ENCODE data around the gene AOPEP.
A peak's percentile ranks its signal among the peaks of the same experiment; 100 is the strongest.

The AOPEP gene

DNA sequence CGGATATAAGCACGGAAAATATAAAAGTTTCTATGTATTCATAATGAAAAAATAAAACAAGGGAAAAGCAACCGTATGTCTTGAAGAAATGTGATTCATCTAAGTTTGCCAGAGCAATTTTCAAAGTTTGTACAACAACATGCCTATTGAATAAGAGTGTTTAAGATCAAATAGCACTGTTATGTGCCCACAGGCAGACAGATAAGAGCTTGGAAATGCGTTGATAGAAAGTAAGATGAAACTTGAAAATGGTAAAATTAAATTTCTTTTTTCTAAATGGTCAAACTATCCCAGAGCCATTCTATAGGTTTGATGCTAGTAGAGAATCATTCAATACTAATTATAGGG is 401.7 kb downstream of the AOPEP start:
- Histone ChIP-seq H3K9me3 (no peaks in the 10 kb centered on the region), H3K4me1 (peaks cover 32% of the 10 kb centered on the region), H3K4me3 (ENCODE audit: low read depth, low read length) (no peak overlapping the region), H3K27me3 (no peaks in the 10 kb centered on the region), H3K36me3 (no peaks in the 10 kb centered on the region; the same call in 1 of the 2 replicates)
- DNase-seq, result no peak
- TF ChIP-seq, protein P1, sequence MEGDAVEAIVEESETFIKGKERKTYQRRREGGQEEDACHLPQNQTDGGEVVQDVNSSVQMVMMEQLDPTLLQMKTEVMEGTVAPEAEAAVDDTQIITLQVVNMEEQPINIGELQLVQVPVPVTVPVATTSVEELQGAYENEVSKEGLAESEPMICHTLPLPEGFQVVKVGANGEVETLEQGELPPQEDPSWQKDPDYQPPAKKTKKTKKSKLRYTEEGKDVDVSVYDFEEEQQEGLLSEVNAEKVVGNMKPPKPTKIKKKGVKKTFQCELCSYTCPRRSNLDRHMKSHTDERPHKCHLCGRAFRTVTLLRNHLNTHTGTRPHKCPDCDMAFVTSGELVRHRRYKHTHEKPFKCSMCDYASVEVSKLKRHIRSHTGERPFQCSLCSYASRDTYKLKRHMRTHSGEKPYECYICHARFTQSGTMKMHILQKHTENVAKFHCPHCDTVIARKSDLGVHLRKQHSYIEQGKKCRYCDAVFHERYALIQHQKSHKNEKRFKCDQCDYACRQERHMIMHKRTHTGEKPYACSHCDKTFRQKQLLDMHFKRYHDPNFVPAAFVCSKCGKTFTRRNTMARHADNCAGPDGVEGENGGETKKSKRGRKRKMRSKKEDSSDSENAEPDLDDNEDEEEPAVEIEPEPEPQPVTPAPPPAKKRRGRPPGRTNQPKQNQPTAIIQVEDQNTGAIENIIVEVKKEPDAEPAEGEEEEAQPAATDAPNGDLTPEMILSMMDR (IDR thresholded peaks at IDR 0.05; ENCODE audit: low read depth, low read length), result no peak

GRCh38 chr9:95129476-95130291 is 403.2 kb downstream of the AOPEP start:
- DNase-seq, result no peak
- H3K4me3 ChIP-seq (ENCODE audit: low read depth, low read length), result no peak overlapping the region
- no peaks in the 10 kb centered on the region for H3K9me3 ChIP-seq
- no peaks in the 10 kb centered on the region for H3K27me3 ChIP-seq
- TF ChIP-seq, protein P1 (IDR thresholded peaks at IDR 0.05; ENCODE audit: low read depth, low read length), result no peak
- peaks cover 46% of the 10 kb centered on the region for H3K4me1 ChIP-seq
- H3K36me3 ChIP-seq, result no peaks in the 10 kb centered on the region; the same call in 1 of the 2 replicates

DNA sequence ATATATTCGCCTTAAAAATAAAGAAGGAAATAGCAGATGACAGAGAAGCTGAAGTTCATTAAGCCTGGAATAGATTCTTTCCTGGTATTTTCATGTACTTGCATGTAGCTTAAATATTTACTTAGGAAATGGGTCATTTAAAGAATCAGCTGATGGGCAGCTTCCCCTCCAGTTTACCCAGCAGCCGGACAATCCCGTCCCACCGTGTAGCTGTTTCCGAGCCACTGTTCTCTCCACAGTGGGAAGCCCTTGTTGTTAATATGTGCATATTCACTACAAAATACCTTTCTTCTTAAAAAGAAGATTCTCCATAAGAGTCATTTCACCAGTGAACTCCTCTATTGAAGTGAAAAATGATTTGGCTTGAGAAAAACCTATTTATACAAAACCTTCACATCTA is 404.0 kb downstream of the AOPEP start:
- no peaks in the 10 kb centered on the region for H3K9me3 ChIP-seq
- DNase-seq, result no peak
- no peaks in the 10 kb centered on the region for H3K36me3 ChIP-seq
- no peak overlapping the region for H3K4me3 ChIP-seq (ENCODE audit: low read depth, low read length)
- no peaks in the 10 kb centered on the region for H3K27me3 ChIP-seq
- H3K4me1 ChIP-seq, result peaks cover 41% of the 10 kb centered on the region
- TF ChIP-seq, protein P1 (IDR thresholded peaks at IDR 0.05; ENCODE audit: low read depth, low read length), result no peak

GRCh38 chr9:95131023-95131943 is 404.8 kb downstream of the AOPEP start:
- TF ChIP-seq, protein P1 (IDR thresholded peaks at IDR 0.05; ENCODE audit: low read depth, low read length), result peak; percentile 95
- H3K4me1 ChIP-seq, result peaks cover 41% of the 10 kb centered on the region
- no peak overlapping the region for H3K4me3 ChIP-seq (ENCODE audit: low read depth, low read length)
- no peaks in the 10 kb centered on the region for H3K9me3 ChIP-seq
- H3K36me3 ChIP-seq, result no peaks in the 10 kb centered on the region
- no peaks in the 10 kb centered on the region for H3K27me3 ChIP-seq
- DNase-seq, result peak; percentile 84

GRCh38 chr9:95132366-95133324 is 406.1 kb downstream of the AOPEP start:
- TF ChIP-seq, protein P1 (IDR thresholded peaks at IDR 0.05; ENCODE audit: low read depth, low read length), result no peak
- no peaks in the 10 kb centered on the region for H3K9me3 ChIP-seq
- H3K27me3 ChIP-seq, result no peaks in the 10 kb centered on the region
- no peaks in the 10 kb centered on the region for H3K36me3 ChIP-seq
- peaks cover 48% of the 10 kb centered on the region for H3K4me1 ChIP-seq
- H3K4me3 ChIP-seq (ENCODE audit: low read depth, low read length), result peak overlapping the region; percentile 25
- DNase-seq, result peak; percentile 90
